22Rv1 (cell line): ENCODE results near the gene LDLRAD2.

Experiments
- ZFX ChIP-seq: fragments of 450-650 bp; IDR thresholded peaks from 2 replicates; pipeline ENCODE4 v1.6.1; 2017; ENCODE audit warnings: antibody characterized with exemption, borderline replicate concordance
- TF ChIP-seq, protein P1 (sequence below): fragments of 450-650 bp; IDR thresholded peaks from 2 replicates; pipeline ENCODE4 v1.5.1; 2017; ENCODE audit warnings: mild to moderate bottlenecking

- TF ChIP-seq, protein P1, sequence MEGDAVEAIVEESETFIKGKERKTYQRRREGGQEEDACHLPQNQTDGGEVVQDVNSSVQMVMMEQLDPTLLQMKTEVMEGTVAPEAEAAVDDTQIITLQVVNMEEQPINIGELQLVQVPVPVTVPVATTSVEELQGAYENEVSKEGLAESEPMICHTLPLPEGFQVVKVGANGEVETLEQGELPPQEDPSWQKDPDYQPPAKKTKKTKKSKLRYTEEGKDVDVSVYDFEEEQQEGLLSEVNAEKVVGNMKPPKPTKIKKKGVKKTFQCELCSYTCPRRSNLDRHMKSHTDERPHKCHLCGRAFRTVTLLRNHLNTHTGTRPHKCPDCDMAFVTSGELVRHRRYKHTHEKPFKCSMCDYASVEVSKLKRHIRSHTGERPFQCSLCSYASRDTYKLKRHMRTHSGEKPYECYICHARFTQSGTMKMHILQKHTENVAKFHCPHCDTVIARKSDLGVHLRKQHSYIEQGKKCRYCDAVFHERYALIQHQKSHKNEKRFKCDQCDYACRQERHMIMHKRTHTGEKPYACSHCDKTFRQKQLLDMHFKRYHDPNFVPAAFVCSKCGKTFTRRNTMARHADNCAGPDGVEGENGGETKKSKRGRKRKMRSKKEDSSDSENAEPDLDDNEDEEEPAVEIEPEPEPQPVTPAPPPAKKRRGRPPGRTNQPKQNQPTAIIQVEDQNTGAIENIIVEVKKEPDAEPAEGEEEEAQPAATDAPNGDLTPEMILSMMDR: no peak
- no peak for TF ChIP-seq ZFX
Measured at GRCh38 chr1:21801100-21801499, 11.0 kb upstream of the LDLRAD2 start.
